H9 (cell line): Measurements from ENCODE around the gene XDH. TPM values are rescaled to one million over a fixed set of nuclear protein-coding genes. Genes with fewer than 3 reads are reported as not detected.

ENCODE experiments used
- DNase-seq: peaks from one replicate; pipeline ENCODE4 v3.0.0-alpha.2; 2017
- H2AFZ ChIP-seq: one replicate; pipeline ENCODE4 v1.6.1; 2013; ENCODE audit warnings: mild to moderate bottlenecking, low read length, control low read depth, moderate library complexity
- H2AK5ac ChIP-seq: 2 replicates; pipeline ENCODE4 v1.6.1; 2013; ENCODE audit warnings: low read length, control low read depth, mixed read lengths; ENCODE audit not compliant: insufficient read length
- H2BK120ac ChIP-seq: one replicate; pipeline ENCODE4 v1.6.1; 2013; ENCODE audit warnings: low read depth, mild to moderate bottlenecking, low read length, control low read depth, inconsistent platforms; ENCODE audit not compliant: poor library complexity, severe bottlenecking
- H2BK12ac ChIP-seq: 2 replicates; pipeline ENCODE4 v1.6.1; 2013; ENCODE audit warnings: low read length, control low read depth, mixed read lengths, low read depth; ENCODE audit not compliant: insufficient read length
- H2BK15ac ChIP-seq: 2 replicates; pipeline ENCODE4 v1.6.1; 2013; ENCODE audit warnings: low read depth, low read length, control low read depth
- H2BK20ac ChIP-seq: one replicate; pipeline ENCODE4 v1.6.1; 2013; ENCODE audit warnings: low read depth, mild to moderate bottlenecking, low read length, control low read depth, inconsistent platforms; ENCODE audit not compliant: poor library complexity, severe bottlenecking
- H2BK5ac ChIP-seq: 2 replicates; pipeline ENCODE4 v1.6.1; 2013; ENCODE audit warnings: low read length, control low read depth, mixed read lengths; ENCODE audit not compliant: insufficient read length
- H3K14ac ChIP-seq: 2 replicates; pipeline ENCODE4 v1.6.1; 2013; ENCODE audit warnings: low read length, control low read depth; ENCODE audit not compliant: insufficient read depth
- H3K18ac ChIP-seq: 2 replicates; pipeline ENCODE4 v1.6.1; 2013; ENCODE audit warnings: low read depth, mild to moderate bottlenecking, mixed read lengths, low read length, control low read depth; ENCODE audit not compliant: insufficient read length
- H3K23ac ChIP-seq: 2 replicates; pipeline ENCODE4 v1.6.1; 2013; ENCODE audit warnings: low read length, control low read depth, mixed read lengths, low read depth; ENCODE audit not compliant: insufficient read length
- H3K23me2 ChIP-seq: 2 replicates; pipeline ENCODE4 v1.6.1; 2013; ENCODE audit warnings: low read depth, mild to moderate bottlenecking, mixed read lengths, low read length, control low read depth; ENCODE audit not compliant: insufficient read length, poor library complexity, severe bottlenecking
- H3K27ac ChIP-seq: 2 replicates; pipeline ENCODE4 v1.5.1; 2013; ENCODE audit warnings: low read length, control low read depth, mixed read lengths, low read depth; ENCODE audit not compliant: insufficient read length
- H3K27me3 ChIP-seq: 2 replicates; pipeline ENCODE4 v1.6.1; 2013; ENCODE audit warnings: low read length, control low read depth, inconsistent platforms; ENCODE audit not compliant: insufficient read depth
- H3K4ac ChIP-seq: 2 replicates; pipeline ENCODE4 v1.6.1; 2013; ENCODE audit warnings: low read depth, mild to moderate bottlenecking, control low read depth, inconsistent platforms, low read length, moderate library complexity
- H3K4me1 ChIP-seq: 2 replicates; pipeline ENCODE4 v1.6.1; 2013; ENCODE audit warnings: low read length, control low read depth, inconsistent platforms; ENCODE audit not compliant: insufficient read depth
- H3K4me2 ChIP-seq: 2 replicates; pipeline ENCODE4 v1.6.1; 2013; ENCODE audit warnings: low read length, control low read depth, mixed read lengths; ENCODE audit not compliant: insufficient read length, insufficient read depth
- H3K56ac ChIP-seq: 2 replicates; pipeline ENCODE4 v1.6.1; 2013; ENCODE audit warnings: low read depth, mild to moderate bottlenecking, mixed read lengths, low read length, control low read depth; ENCODE audit not compliant: insufficient read length
- H3K79me1 ChIP-seq: 2 replicates; pipeline ENCODE4 v1.6.1; 2013; ENCODE audit warnings: low read depth, mild to moderate bottlenecking, moderate library complexity, low read length, control low read depth, inconsistent platforms; ENCODE audit not compliant: insufficient read depth, poor library complexity, severe bottlenecking
- H3K79me2 ChIP-seq: 2 replicates; pipeline ENCODE4 v1.6.1; 2013; ENCODE audit warnings: low read length, control low read depth, inconsistent platforms; ENCODE audit not compliant: insufficient read depth
- H3K9ac ChIP-seq: 2 replicates; pipeline ENCODE4 v1.6.1; 2013; ENCODE audit warnings: low read length, control low read depth, mixed read lengths; ENCODE audit not compliant: insufficient read length; ENCODE audit errors: extremely low read depth
- H3K9me3 ChIP-seq: one replicate; pipeline ENCODE4 v1.6.1; 2013; ENCODE audit warnings: low read depth, low read length, inconsistent platforms; ENCODE audit not compliant: control insufficient read depth
- H3T11ph ChIP-seq: one replicate; pipeline ENCODE4 v1.6.1; 2013; ENCODE audit warnings: mild to moderate bottlenecking, low read length, control low read depth, inconsistent platforms
- H4K20me1 ChIP-seq: one replicate; pipeline ENCODE4 v1.6.1; 2013; ENCODE audit not compliant: control insufficient read depth, insufficient read length, insufficient read depth
- H4K5ac ChIP-seq: 2 replicates; pipeline ENCODE4 v1.6.1; 2013; ENCODE audit warnings: low read depth, mild to moderate bottlenecking, mixed read lengths, low read length, control low read depth; ENCODE audit not compliant: insufficient read length
- H4K8ac ChIP-seq: replicated peaks from 2 replicates; pipeline ENCODE4 v1.6.1; 2013; ENCODE audit warnings: low read length, control low read depth, mixed read lengths, low read depth; ENCODE audit not compliant: insufficient read length
- H4K91ac ChIP-seq: 2 replicates; pipeline ENCODE4 v1.6.1; 2013; ENCODE audit warnings: low read depth, mild to moderate bottlenecking, moderate library complexity, mixed read lengths, low read length, control low read depth; ENCODE audit not compliant: insufficient read length
- H3K27ac Mint-ChIP-seq, 3 experiments: 2 replicates in 2 of 3; 3 replicates in 1 of 3; pipeline ENCODE4 v1.8.0; 2020 to 2021; ENCODE audit warnings: mixed read lengths in 3 of 3, mild to moderate bottlenecking in 1 of 3, moderate library complexity in 1 of 3
- H3K27me3 Mint-ChIP-seq: 2 replicates; pipeline ENCODE4 v1.8.0; 2021; ENCODE audit warnings: low read depth, mild to moderate bottlenecking, moderate library complexity, mixed read lengths
- H3K36me3 Mint-ChIP-seq, 3 experiments: 2 replicates in 2 of 3; 3 replicates in 1 of 3; pipeline ENCODE4 v1.8.0; 2020 to 2021; ENCODE audit warnings: low read depth in 3 of 3, mixed read lengths in 3 of 3; ENCODE audit not compliant: insufficient read depth in 1 of 3
- H3K4me1 Mint-ChIP-seq, 2 experiments: 2 replicates each; pipeline ENCODE4 v1.8.0; 2020; ENCODE audit warnings: mixed read lengths in 2 of 2
- H3K4me3 Mint-ChIP-seq, 2 experiments: 2 replicates in 1 of 2; 3 replicates in 1 of 2; pipeline ENCODE4 v1.8.0; 2020 to 2021; ENCODE audit warnings: mild to moderate bottlenecking in 2 of 2, mixed read lengths in 2 of 2, moderate library complexity in 1 of 2
- H3K9me3 Mint-ChIP-seq, 2 experiments: 2 replicates in 1 of 2; 3 replicates in 1 of 2; pipeline ENCODE4 v1.8.0; 2020; ENCODE audit warnings: mild to moderate bottlenecking in 2 of 2, mixed read lengths in 2 of 2, moderate library complexity in 1 of 2
- WGBS: extraction: QIAGEN DNeasy Blood & Tissue Kit; methylation state at CpG from one replicate; pipeline ENCODE4 v1.1.7; 2013; ENCODE audit warnings: missing lambda C conversion rate, low lambda C conversion rate, mixed read lengths; ENCODE audit not compliant: insufficient read length; ENCODE audit errors: extremely low coverage; 5-methylcytosine and 5-hydroxymethylcytosine counted together
- total RNA-seq: library from RNA; stranded (reverse); gene quantifications from 2 replicates; pipeline ENCODE4 v1.2.1, GENCODE V29; 2021
- TF ChIP-seq, protein P1 (sequence below): fragments of 200-600 bp; sonication (generic); conservative IDR thresholded peaks from 3 replicates; pipeline ENCODE4 v1.8.0; 2021; ENCODE audit warnings: antibody characterized with exemption, mild to moderate bottlenecking

The XDH gene
- total RNA-seq, 1 experiment from 2014 or later = 1.4 TPM

DNA sequence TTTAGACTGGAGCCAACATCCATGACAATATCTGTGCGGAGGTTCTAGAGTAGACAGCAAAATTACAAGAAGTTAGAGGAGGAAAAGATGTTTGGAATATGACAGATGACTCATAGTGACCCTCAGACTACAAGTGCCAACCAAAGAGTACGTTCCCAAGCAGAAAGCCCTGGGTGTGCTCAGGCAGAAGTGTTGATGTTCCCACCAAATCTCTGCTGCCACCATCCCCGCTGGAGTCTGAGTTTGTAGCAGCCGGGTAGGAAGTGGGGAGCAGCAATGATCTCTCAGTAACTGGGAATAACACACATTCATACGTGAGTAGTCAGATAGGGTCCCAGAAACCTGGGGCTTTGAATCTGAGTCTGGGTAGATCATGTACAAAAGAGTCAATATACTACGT, 73.2 kb downstream of the XDH start:
- no CpG with 5 or more reads among the region's 6 CpGs for WGBS
- no peaks in the 10 kb centered on the region for H3K27me3 Mint-ChIP-seq

More for the DNA sequence above, 73.2 kb downstream of the XDH start:
- TF ChIP-seq, protein P1, sequence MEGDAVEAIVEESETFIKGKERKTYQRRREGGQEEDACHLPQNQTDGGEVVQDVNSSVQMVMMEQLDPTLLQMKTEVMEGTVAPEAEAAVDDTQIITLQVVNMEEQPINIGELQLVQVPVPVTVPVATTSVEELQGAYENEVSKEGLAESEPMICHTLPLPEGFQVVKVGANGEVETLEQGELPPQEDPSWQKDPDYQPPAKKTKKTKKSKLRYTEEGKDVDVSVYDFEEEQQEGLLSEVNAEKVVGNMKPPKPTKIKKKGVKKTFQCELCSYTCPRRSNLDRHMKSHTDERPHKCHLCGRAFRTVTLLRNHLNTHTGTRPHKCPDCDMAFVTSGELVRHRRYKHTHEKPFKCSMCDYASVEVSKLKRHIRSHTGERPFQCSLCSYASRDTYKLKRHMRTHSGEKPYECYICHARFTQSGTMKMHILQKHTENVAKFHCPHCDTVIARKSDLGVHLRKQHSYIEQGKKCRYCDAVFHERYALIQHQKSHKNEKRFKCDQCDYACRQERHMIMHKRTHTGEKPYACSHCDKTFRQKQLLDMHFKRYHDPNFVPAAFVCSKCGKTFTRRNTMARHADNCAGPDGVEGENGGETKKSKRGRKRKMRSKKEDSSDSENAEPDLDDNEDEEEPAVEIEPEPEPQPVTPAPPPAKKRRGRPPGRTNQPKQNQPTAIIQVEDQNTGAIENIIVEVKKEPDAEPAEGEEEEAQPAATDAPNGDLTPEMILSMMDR = no peak
- H3K4me1 ChIP-seq = no peaks in the 10 kb centered on the region
- no peak overlapping the region for H3K4ac ChIP-seq
- DNase-seq = no peak
- no peak overlapping the region for H3T11ph ChIP-seq
- H2AK5ac ChIP-seq = no peak overlapping the region
- H3K79me1 ChIP-seq = no peaks in the 10 kb centered on the region
- no peak overlapping the region for H3K23ac ChIP-seq
- no peaks in the 10 kb centered on the region for H3K23me2 ChIP-seq
- H3K79me2 ChIP-seq = no peaks in the 10 kb centered on the region
- H3K14ac ChIP-seq = no peak overlapping the region
- Mint-ChIP-seq H3K27ac (no peak overlapping the region), H3K9me3 (no peaks in the 10 kb centered on the region), H3K4me3 (no peak overlapping the region), H3K4me1 (no peaks in the 10 kb centered on the region), H3K36me3 (peaks cover 0 to 7% (median 2%) of the 10 kb centered on the region in 3 experiments; a peak in 3 of 7 replicates)
- H2BK20ac ChIP-seq = no peak overlapping the region
- no peak overlapping the region for H3K56ac ChIP-seq
- no peak overlapping the region for H2AFZ ChIP-seq
- no peaks in the 10 kb centered on the region for H3K9me3 ChIP-seq
- H2BK120ac ChIP-seq = no peak overlapping the region
- H4K5ac ChIP-seq = no peak overlapping the region
- H4K20me1 ChIP-seq = no peaks in the 10 kb centered on the region
- H3K4me2 ChIP-seq = no peak overlapping the region
- no peak overlapping the region for H3K18ac ChIP-seq
- H4K91ac ChIP-seq = no peak overlapping the region
- H2BK12ac ChIP-seq = no peak overlapping the region
- H2BK15ac ChIP-seq = no peak overlapping the region
- no peak overlapping the region for H3K9ac ChIP-seq
- H3K27ac ChIP-seq = no peak overlapping the region
- no peak overlapping the region for H2BK5ac ChIP-seq
- no peak overlapping the region for H4K8ac ChIP-seq
- no peaks in the 10 kb centered on the region for H3K27me3 ChIP-seq
